ENCODE data around the gene ARL13A.
"Not testable (repeated sequence)": the region's sequence is repeated elsewhere in the genome, so short reads cannot be mapped to it uniquely, and the experiment has no call there.

The ARL13A gene

GRCh38 chrX:100994352-100995281, 25.1 kb downstream of the ARL13A start:
- no peak for DNase-seq

- no peak for DNase-seq
These were observed 26.0 kb downstream of the ARL13A start for GRCh38 chrX:100995469-100995868.

- no peak for DNase-seq
These were observed 29.9 kb downstream of the ARL13A start for GRCh38 chrX:100999451-100999850.

- DNase-seq = no peak
These were observed 39.6 kb downstream of the ARL13A start for GRCh38 chrX:101009090-101009489.

GRCh38 chrX:101012031-101012430, 42.5 kb downstream of the ARL13A start:
- DNase-seq = not testable (repeated sequence)

- no peak for DNase-seq
These were observed 52.5 kb downstream of the ARL13A start for GRCh38 chrX:101022020-101022419.

- no peak for DNase-seq
These were observed 55.6 kb downstream of the ARL13A start for GRCh38 chrX:101025126-101025525.

- DNase-seq = no peak
These were observed 59.1 kb downstream of the ARL13A start for GRCh38 chrX:101028562-101028961.

- DNase-seq = no peak
These were observed 60.2 kb downstream of the ARL13A start for GRCh38 chrX:101029665-101030064.

- DNase-seq = no peak
These were observed 67.7 kb downstream of the ARL13A start for GRCh38 chrX:101037231-101037630.

- DNase-seq = no peak
These were observed 70.7 kb downstream of the ARL13A start for GRCh38 chrX:101040197-101040596.

All from NCI-H1092 treated with DMSO at 0.1 percent for 48 hours (cell line).